ENCODE data around the gene KCNIP4.

Gene KCNIP4

GRCh38 chr4:21735866-21736265 lies 212.7 kb downstream of the KCNIP4 start:
- Mint-ChIP-seq H3K4me1 (ENCODE audit: low read depth) (no peaks in the 10 kb centered on the region), H3K36me3 (no peaks in the 10 kb centered on the region), H3K9me3 (ENCODE audit: low read depth) (no peaks in the 10 kb centered on the region), H3K27ac (no peak overlapping the region), H3K27me3 (no peaks in the 10 kb centered on the region), H3K4me3 (no peak overlapping the region)

GRCh38 chr4:21733894-21734630 lies 214.5 kb downstream of the KCNIP4 start:
- Mint-ChIP-seq H3K4me1 (ENCODE audit: low read depth) (no peaks in the 10 kb centered on the region), H3K4me3 (no peak overlapping the region), H3K9me3 (ENCODE audit: low read depth) (no peaks in the 10 kb centered on the region), H3K36me3 (no peaks in the 10 kb centered on the region), H3K27me3 (peaks cover 1% of the 10 kb centered on the region), H3K27ac (no peak overlapping the region)

- no peaks in the 10 kb centered on the region for H3K36me3 Mint-ChIP-seq
- H3K9me3 Mint-ChIP-seq (ENCODE audit: low read depth), result no peaks in the 10 kb centered on the region
- no peak overlapping the region for H3K4me3 Mint-ChIP-seq
- H3K4me1 Mint-ChIP-seq (ENCODE audit: low read depth), result no peaks in the 10 kb centered on the region
- peaks cover 5% of the 10 kb centered on the region for H3K27me3 Mint-ChIP-seq
- no peak overlapping the region for H3K27ac Mint-ChIP-seq
Observed at GRCh38 chr4:21728304-21728703, 220.3 kb downstream of the KCNIP4 start.

GRCh38 chr4:21726255-21726815 lies 222.2 kb downstream of the KCNIP4 start:
- Mint-ChIP-seq H3K27ac (no peak overlapping the region), H3K36me3 (no peaks in the 10 kb centered on the region), H3K27me3 (peaks cover 5% of the 10 kb centered on the region), H3K9me3 (ENCODE audit: low read depth) (no peaks in the 10 kb centered on the region), H3K4me1 (ENCODE audit: low read depth) (no peaks in the 10 kb centered on the region), H3K4me3 (no peak overlapping the region)

- H3K4me3 Mint-ChIP-seq, result no peak overlapping the region
- H3K27ac Mint-ChIP-seq, result no peak overlapping the region
- peaks cover 2% of the 10 kb centered on the region for H3K27me3 Mint-ChIP-seq
- H3K9me3 Mint-ChIP-seq (ENCODE audit: low read depth), result no peaks in the 10 kb centered on the region
- H3K36me3 Mint-ChIP-seq, result no peaks in the 10 kb centered on the region
- H3K4me1 Mint-ChIP-seq (ENCODE audit: low read depth), result no peaks in the 10 kb centered on the region
Observed at GRCh38 chr4:21722157-21722839, 226.3 kb downstream of the KCNIP4 start.

GRCh38 chr4:21716531-21716930 lies 232.0 kb downstream of the KCNIP4 start:
- Mint-ChIP-seq H3K4me3 (no peak overlapping the region), H3K36me3 (no peaks in the 10 kb centered on the region)

GRCh38 chr4:21710179-21710835 lies 238.3 kb downstream of the KCNIP4 start:
- no peaks in the 10 kb centered on the region for H3K9me3 Mint-ChIP-seq (ENCODE audit: low read depth)
- H3K27me3 Mint-ChIP-seq, result no peaks in the 10 kb centered on the region
- H3K36me3 Mint-ChIP-seq, result no peaks in the 10 kb centered on the region
- H3K4me1 Mint-ChIP-seq (ENCODE audit: low read depth), result no peaks in the 10 kb centered on the region
- no peak overlapping the region for H3K27ac Mint-ChIP-seq
- H3K4me3 Mint-ChIP-seq, result no peak overlapping the region

More at GRCh38 chr4:21716531-21716930, 232.0 kb downstream of the KCNIP4 start:
- no peaks in the 10 kb centered on the region for H3K4me1 Mint-ChIP-seq (ENCODE audit: low read depth)
- H3K27ac Mint-ChIP-seq, result no peak overlapping the region
- H3K27me3 Mint-ChIP-seq, result no peaks in the 10 kb centered on the region
- H3K9me3 Mint-ChIP-seq (ENCODE audit: low read depth), result no peaks in the 10 kb centered on the region

- no peaks in the 10 kb centered on the region for H3K4me1 Mint-ChIP-seq (ENCODE audit: low read depth)
- no peaks in the 10 kb centered on the region for H3K36me3 Mint-ChIP-seq
- no peaks in the 10 kb centered on the region for H3K9me3 Mint-ChIP-seq (ENCODE audit: low read depth)
- H3K27ac Mint-ChIP-seq, result no peak overlapping the region
- no peaks in the 10 kb centered on the region for H3K27me3 Mint-ChIP-seq
- H3K4me3 Mint-ChIP-seq, result no peak overlapping the region
Observed at GRCh38 chr4:21709761-21710160, 238.8 kb downstream of the KCNIP4 start.

- no peaks in the 10 kb centered on the region for H3K4me1 Mint-ChIP-seq (ENCODE audit: low read depth)
- H3K4me3 Mint-ChIP-seq, result no peak overlapping the region
- H3K27ac Mint-ChIP-seq, result no peak overlapping the region
- H3K27me3 Mint-ChIP-seq, result no peaks in the 10 kb centered on the region
- no peaks in the 10 kb centered on the region for H3K36me3 Mint-ChIP-seq
- no peaks in the 10 kb centered on the region for H3K9me3 Mint-ChIP-seq (ENCODE audit: low read depth)
Observed at GRCh38 chr4:21709031-21709430, 239.5 kb downstream of the KCNIP4 start.

GRCh38 chr4:21699446-21699845 lies 249.1 kb downstream of the KCNIP4 start:
- H3K27me3 Mint-ChIP-seq, result peaks cover 2% of the 10 kb centered on the region
- H3K27ac Mint-ChIP-seq, result no peak overlapping the region
- H3K9me3 Mint-ChIP-seq (ENCODE audit: low read depth), result peaks cover 3% of the 10 kb centered on the region
- no peak overlapping the region for H3K4me3 Mint-ChIP-seq
- no peaks in the 10 kb centered on the region for H3K4me1 Mint-ChIP-seq (ENCODE audit: low read depth)
- no peaks in the 10 kb centered on the region for H3K36me3 Mint-ChIP-seq

- Mint-ChIP-seq H3K27me3 (peaks cover 2% of the 10 kb centered on the region), H3K9me3 (ENCODE audit: low read depth) (peaks cover 3% of the 10 kb centered on the region), H3K4me1 (ENCODE audit: low read depth) (no peaks in the 10 kb centered on the region), H3K36me3 (no peaks in the 10 kb centered on the region), H3K4me3 (no peak overlapping the region), H3K27ac (no peak overlapping the region)
Observed at GRCh38 chr4:21697583-21697982, 251.0 kb downstream of the KCNIP4 start.

GRCh38 chr4:21695141-21695540 lies 253.4 kb downstream of the KCNIP4 start:
- H3K27me3 Mint-ChIP-seq, result peaks cover 2% of the 10 kb centered on the region
- peaks cover 7% of the 10 kb centered on the region for H3K9me3 Mint-ChIP-seq (ENCODE audit: low read depth)
- no peak overlapping the region for H3K27ac Mint-ChIP-seq
- no peaks in the 10 kb centered on the region for H3K36me3 Mint-ChIP-seq
- H3K4me3 Mint-ChIP-seq, result no peak overlapping the region
- H3K4me1 Mint-ChIP-seq (ENCODE audit: low read depth), result no peaks in the 10 kb centered on the region

- peaks cover 2% of the 10 kb centered on the region for H3K27me3 Mint-ChIP-seq
- H3K27ac Mint-ChIP-seq, result no peak overlapping the region
- no peaks in the 10 kb centered on the region for H3K36me3 Mint-ChIP-seq
- no peaks in the 10 kb centered on the region for H3K4me1 Mint-ChIP-seq (ENCODE audit: low read depth)
- peaks cover 8% of the 10 kb centered on the region for H3K9me3 Mint-ChIP-seq (ENCODE audit: low read depth)
- no peak overlapping the region for H3K4me3 Mint-ChIP-seq
Observed at GRCh38 chr4:21692241-21692640, 256.3 kb downstream of the KCNIP4 start.

GRCh38 chr4:21688596-21689265 lies 259.8 kb downstream of the KCNIP4 start:
- no peaks in the 10 kb centered on the region for H3K27me3 Mint-ChIP-seq
- H3K9me3 Mint-ChIP-seq (ENCODE audit: low read depth), result peaks cover 8% of the 10 kb centered on the region
- H3K27ac Mint-ChIP-seq, result no peak overlapping the region
- H3K36me3 Mint-ChIP-seq, result no peaks in the 10 kb centered on the region
- no peak overlapping the region for H3K4me3 Mint-ChIP-seq
- H3K4me1 Mint-ChIP-seq (ENCODE audit: low read depth), result no peaks in the 10 kb centered on the region

- H3K27ac Mint-ChIP-seq, result no peak overlapping the region
- H3K4me3 Mint-ChIP-seq, result no peak overlapping the region
- no peaks in the 10 kb centered on the region for H3K36me3 Mint-ChIP-seq
- peaks cover 13% of the 10 kb centered on the region for H3K9me3 Mint-ChIP-seq (ENCODE audit: low read depth)
- no peaks in the 10 kb centered on the region for H3K4me1 Mint-ChIP-seq (ENCODE audit: low read depth)
- H3K27me3 Mint-ChIP-seq, result no peaks in the 10 kb centered on the region
Observed at GRCh38 chr4:21685911-21686310, 262.7 kb downstream of the KCNIP4 start.

All from activated naive CD8-positive, alpha-beta T cell (primary cell).